Fibroblast of villous mesenchyme (primary cell): Measurements from ENCODE around the gene ANXA6. TPM values are rescaled to one million over a fixed set of nuclear protein-coding genes. Genes with fewer than 3 reads are reported as not detected.
A peak's percentile ranks its signal among the peaks of the same experiment; 100 is the strongest.

Source experiments
- DNase-seq: peaks from one replicate; pipeline ENCODE4 v3.0.0-alpha.2; 2010; ENCODE audit warnings: low read depth
- H3K4me3 ChIP-seq: 2 replicates; pipeline ENCODE4 v1.5.1; 2011; ENCODE audit warnings: low read depth, mild to moderate bottlenecking, low read length
- total RNA-seq: library from RNA; depleted of rRNA; stranded (reverse); fragments of >200 nt; gene quantifications from 2 replicates; pipeline ENCODE4 v1.2.3, GENCODE V29; 2012
- TF ChIP-seq, protein P1 (sequence below): IDR thresholded peaks from 2 replicates; pipeline ENCODE4 v1.5.1; 2012; ENCODE audit warnings: low read depth, mild to moderate bottlenecking, low read length; ENCODE audit not compliant: insufficient read depth

Gene ANXA6
- total RNA-seq, 1 donor: 537 TPM

DNA sequence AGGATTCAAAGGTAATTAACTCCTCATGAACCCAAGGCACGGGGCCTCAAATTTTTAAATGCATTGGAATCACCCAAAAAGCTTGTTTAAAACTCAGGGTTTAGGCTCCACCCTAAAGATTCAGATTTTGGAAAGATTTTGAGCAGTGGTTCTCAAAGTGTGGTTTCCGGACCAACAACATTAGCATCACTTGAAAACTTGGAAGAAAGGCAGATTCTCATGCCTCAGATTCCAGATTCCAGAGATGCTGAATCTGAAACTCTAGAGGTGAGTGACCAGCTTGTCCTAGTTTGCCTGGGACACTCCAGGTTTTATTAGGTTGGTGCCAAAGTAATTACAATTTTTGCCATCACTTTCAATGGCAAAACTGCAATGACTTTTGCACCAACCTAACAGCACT is 52.0 kb downstream of the ANXA6 start:
- no peak overlapping the region for H3K4me3 ChIP-seq
- no peak for DNase-seq
- TF ChIP-seq, protein P1, sequence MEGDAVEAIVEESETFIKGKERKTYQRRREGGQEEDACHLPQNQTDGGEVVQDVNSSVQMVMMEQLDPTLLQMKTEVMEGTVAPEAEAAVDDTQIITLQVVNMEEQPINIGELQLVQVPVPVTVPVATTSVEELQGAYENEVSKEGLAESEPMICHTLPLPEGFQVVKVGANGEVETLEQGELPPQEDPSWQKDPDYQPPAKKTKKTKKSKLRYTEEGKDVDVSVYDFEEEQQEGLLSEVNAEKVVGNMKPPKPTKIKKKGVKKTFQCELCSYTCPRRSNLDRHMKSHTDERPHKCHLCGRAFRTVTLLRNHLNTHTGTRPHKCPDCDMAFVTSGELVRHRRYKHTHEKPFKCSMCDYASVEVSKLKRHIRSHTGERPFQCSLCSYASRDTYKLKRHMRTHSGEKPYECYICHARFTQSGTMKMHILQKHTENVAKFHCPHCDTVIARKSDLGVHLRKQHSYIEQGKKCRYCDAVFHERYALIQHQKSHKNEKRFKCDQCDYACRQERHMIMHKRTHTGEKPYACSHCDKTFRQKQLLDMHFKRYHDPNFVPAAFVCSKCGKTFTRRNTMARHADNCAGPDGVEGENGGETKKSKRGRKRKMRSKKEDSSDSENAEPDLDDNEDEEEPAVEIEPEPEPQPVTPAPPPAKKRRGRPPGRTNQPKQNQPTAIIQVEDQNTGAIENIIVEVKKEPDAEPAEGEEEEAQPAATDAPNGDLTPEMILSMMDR: no peak

DNA sequence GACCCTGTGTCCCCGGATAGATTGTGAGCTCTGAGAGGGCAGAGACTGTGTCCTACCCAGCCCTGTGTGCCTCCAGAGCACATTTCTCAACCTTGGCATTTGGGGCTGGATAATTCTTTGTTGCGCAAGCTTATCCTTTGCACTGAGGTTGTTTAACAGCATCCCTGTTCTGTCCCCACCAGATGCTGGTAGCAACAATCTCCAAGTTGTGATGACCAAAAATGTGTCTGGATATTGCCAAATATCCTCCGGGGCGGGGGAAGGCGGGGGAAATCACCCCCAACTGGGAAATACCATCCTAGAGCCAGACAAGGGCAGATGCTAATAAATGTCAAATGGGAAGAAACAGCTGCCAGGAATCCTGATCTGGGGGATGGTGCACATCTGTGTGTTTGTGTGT is 52.8 kb downstream of the ANXA6 start:
- H3K4me3 ChIP-seq: no peak overlapping the region
- DNase-seq: peak; percentile 99
- TF ChIP-seq, protein P1: no peak

DNA sequence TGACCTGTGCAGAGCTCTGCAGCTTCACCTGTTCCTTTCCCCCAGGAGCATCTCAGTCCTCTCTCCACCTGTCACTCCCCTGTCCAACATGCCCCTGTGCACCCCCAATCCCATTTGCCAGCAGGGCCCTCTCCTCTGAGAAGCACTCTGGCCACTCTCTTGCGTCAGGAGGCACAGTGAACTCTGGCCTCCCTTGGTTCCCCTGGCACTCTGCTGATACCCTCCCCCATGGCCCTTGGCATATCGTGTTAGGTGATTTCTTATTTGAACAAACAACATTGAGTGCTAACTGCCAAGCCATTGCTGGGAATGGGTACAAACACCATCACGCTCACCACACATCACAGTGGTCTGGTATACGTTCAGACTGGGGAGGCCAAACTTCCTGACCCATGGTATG is 55.8 kb downstream of the ANXA6 start:
- DNase-seq: no peak
- TF ChIP-seq, protein P1: no peak
- no peak overlapping the region for H3K4me3 ChIP-seq

DNA sequence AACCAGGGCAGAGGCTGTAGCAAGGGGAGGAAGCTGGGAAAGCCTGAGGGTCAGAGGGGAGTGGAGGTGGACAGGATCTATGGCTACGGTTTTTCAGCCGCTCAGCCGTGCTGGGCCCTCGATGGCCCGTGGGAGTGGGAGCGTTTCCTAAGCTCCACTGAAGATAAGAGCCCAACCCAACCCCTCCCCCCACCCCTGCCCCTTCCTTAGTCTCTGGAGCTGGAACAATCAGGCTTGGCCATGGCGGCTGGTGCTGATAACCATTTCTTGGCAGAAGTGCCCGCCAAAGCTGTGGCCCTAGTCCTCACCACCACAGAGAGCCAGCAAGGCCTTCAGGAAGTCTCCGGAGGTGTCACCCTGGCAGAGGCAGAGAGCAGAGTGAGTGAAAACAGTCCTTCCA is 56.4 kb downstream of the ANXA6 start:
- no peak overlapping the region for H3K4me3 ChIP-seq
- TF ChIP-seq, protein P1: no peak
- no peak for DNase-seq

DNA sequence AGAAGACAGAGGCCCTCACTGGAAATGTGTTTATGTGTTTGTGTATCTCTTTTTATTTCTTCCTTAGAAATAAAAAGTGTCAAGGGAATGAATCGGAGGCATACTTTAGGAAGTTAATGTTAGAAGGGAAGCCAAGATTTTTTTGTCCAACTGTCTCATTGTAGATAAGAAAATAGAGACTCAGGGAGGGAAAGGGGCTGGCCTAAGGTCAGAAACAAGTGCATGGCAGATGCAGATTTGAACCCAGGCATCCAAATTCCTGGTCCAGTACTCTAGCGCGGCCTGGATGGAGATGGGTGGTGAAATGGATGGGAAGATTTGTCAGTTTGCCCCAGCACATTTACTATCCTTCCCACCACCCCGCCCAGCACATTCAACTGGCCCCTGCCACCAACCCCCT is 56.9 kb downstream of the ANXA6 start:
- H3K4me3 ChIP-seq: no peak overlapping the region
- TF ChIP-seq, protein P1: no peak
- DNase-seq: no peak

DNA sequence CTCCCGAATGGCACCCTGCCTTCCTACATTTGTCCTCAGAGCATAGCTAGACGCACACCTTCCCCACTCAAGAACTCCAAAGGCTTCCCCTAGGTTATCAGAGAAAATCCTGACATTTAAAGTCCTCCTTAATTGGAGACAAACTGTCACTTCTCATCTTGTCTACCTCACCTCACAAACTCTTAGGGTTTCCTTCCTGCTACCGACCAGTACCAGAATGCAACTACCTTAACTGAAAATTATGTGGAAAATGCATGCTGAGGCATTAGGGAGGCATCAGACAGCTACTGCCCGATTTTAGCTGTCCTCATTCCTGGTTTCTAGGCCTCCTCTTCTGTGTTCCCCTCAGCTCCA is 58.8 kb downstream of the ANXA6 start:
- TF ChIP-seq, protein P1: no peak
- no peak for DNase-seq
- H3K4me3 ChIP-seq: no peak overlapping the region
